ENCODE data around the gene ORM1.

DNA sequence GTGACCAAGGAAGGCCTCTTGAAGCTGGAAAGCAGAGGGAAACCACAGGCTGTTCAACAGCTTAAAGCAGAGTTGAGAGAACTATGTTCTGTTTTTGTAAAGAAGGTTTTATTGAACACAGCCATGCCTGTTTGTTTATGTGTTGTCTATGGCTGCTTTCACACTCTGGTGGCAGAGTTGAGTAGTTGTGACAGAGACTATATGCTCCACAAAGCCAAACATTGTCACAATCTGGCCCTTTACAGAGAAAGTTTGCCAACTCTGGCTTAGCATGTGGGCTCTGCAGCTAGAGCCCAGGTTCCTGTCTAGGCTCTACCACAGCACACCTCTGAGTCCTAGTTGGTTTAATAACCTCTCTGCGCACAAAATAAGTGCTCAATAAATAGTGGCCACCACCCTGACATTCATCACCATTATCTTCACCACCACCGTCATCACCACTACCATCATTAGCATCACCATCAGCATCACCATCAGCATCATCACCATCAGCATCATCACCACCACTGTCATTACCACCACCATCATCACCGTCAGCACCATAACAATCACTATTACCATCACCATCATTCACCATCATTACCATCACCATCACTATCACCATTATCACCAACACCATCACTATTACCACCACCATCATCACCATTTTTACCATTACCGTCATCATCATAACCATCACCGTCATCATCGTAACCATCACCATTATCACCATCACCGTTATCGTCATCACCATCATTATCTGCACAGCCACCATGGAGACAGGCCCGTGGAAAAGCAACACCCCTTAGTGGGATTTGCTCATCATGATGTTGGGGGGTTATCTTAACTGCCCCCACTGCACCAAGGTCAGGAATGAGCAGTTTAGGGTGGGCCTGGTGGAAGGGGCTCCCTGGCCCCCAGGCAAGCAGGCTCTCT, 46.6 kb downstream of the ORM1 start:
- TF ChIP-seq GATA2 (IDR thresholded peaks at IDR 0.05; ENCODE audit: low read depth, low read length) = no peak
- no peak for TF ChIP-seq GATA3 (IDR thresholded peaks at IDR 0.05; ENCODE audit: low read depth, low read length)

Data from SH-SY5Y (cell line).